Measurements from ENCODE around the gene UBE2O.

- TF ChIP-seq CTCF (IDR thresholded peaks at IDR 0.05) (no peak), POLR2A (IDR thresholded peaks at IDR 0.05) (no peak)
These were observed 98.1 kb downstream of the UBE2O start for GRCh38 chr17:76354747-76355310.
